H9 (cell line): ENCODE data around the gene MTX1. TPM values are rescaled to one million over a fixed set of nuclear protein-coding genes. Genes with fewer than 3 reads are reported as not detected.
"Not testable (repeated sequence)": the region's sequence is repeated elsewhere in the genome, so short reads cannot be mapped to it uniquely, and the experiment has no call there.

Experiments
- DNase-seq: peaks from one replicate; pipeline ENCODE4 v3.0.0-alpha.2; 2017
- H2AFZ ChIP-seq: one replicate; pipeline ENCODE4 v1.6.1; 2013; ENCODE audit warnings: mild to moderate bottlenecking, low read length, control low read depth, moderate library complexity
- H2AK5ac ChIP-seq: 2 replicates; pipeline ENCODE4 v1.6.1; 2013; ENCODE audit warnings: low read length, control low read depth, mixed read lengths; ENCODE audit not compliant: insufficient read length
- H2BK120ac ChIP-seq: one replicate; pipeline ENCODE4 v1.6.1; 2013; ENCODE audit warnings: low read depth, mild to moderate bottlenecking, low read length, control low read depth, inconsistent platforms; ENCODE audit not compliant: poor library complexity, severe bottlenecking
- H2BK12ac ChIP-seq: 2 replicates; pipeline ENCODE4 v1.6.1; 2013; ENCODE audit warnings: low read length, control low read depth, mixed read lengths, low read depth; ENCODE audit not compliant: insufficient read length
- H2BK15ac ChIP-seq: 2 replicates; pipeline ENCODE4 v1.6.1; 2013; ENCODE audit warnings: low read depth, low read length, control low read depth
- H2BK20ac ChIP-seq: one replicate; pipeline ENCODE4 v1.6.1; 2013; ENCODE audit warnings: low read depth, mild to moderate bottlenecking, low read length, control low read depth, inconsistent platforms; ENCODE audit not compliant: poor library complexity, severe bottlenecking
- H2BK5ac ChIP-seq: 2 replicates; pipeline ENCODE4 v1.6.1; 2013; ENCODE audit warnings: low read length, control low read depth, mixed read lengths; ENCODE audit not compliant: insufficient read length
- H3K14ac ChIP-seq: 2 replicates; pipeline ENCODE4 v1.6.1; 2013; ENCODE audit warnings: low read length, control low read depth; ENCODE audit not compliant: insufficient read depth
- H3K18ac ChIP-seq: 2 replicates; pipeline ENCODE4 v1.6.1; 2013; ENCODE audit warnings: low read depth, mild to moderate bottlenecking, mixed read lengths, low read length, control low read depth; ENCODE audit not compliant: insufficient read length
- H3K23ac ChIP-seq: 2 replicates; pipeline ENCODE4 v1.6.1; 2013; ENCODE audit warnings: low read length, control low read depth, mixed read lengths, low read depth; ENCODE audit not compliant: insufficient read length
- H3K23me2 ChIP-seq: 2 replicates; pipeline ENCODE4 v1.6.1; 2013; ENCODE audit warnings: low read depth, mild to moderate bottlenecking, mixed read lengths, low read length, control low read depth; ENCODE audit not compliant: insufficient read length, poor library complexity, severe bottlenecking
- H3K27ac ChIP-seq: 2 replicates; pipeline ENCODE4 v1.5.1; 2013; ENCODE audit warnings: low read length, control low read depth, mixed read lengths, low read depth; ENCODE audit not compliant: insufficient read length
- H3K27me3 ChIP-seq: 2 replicates; pipeline ENCODE4 v1.6.1; 2013; ENCODE audit warnings: low read length, control low read depth, inconsistent platforms; ENCODE audit not compliant: insufficient read depth
- H3K4ac ChIP-seq: 2 replicates; pipeline ENCODE4 v1.6.1; 2013; ENCODE audit warnings: low read depth, mild to moderate bottlenecking, control low read depth, inconsistent platforms, low read length, moderate library complexity
- H3K4me1 ChIP-seq: 2 replicates; pipeline ENCODE4 v1.6.1; 2013; ENCODE audit warnings: low read length, control low read depth, inconsistent platforms; ENCODE audit not compliant: insufficient read depth
- H3K4me2 ChIP-seq: 2 replicates; pipeline ENCODE4 v1.6.1; 2013; ENCODE audit warnings: low read length, control low read depth, mixed read lengths; ENCODE audit not compliant: insufficient read length, insufficient read depth
- H3K56ac ChIP-seq: 2 replicates; pipeline ENCODE4 v1.6.1; 2013; ENCODE audit warnings: low read depth, mild to moderate bottlenecking, mixed read lengths, low read length, control low read depth; ENCODE audit not compliant: insufficient read length
- H3K79me1 ChIP-seq: 2 replicates; pipeline ENCODE4 v1.6.1; 2013; ENCODE audit warnings: low read depth, mild to moderate bottlenecking, moderate library complexity, low read length, control low read depth, inconsistent platforms; ENCODE audit not compliant: insufficient read depth, poor library complexity, severe bottlenecking
- H3K79me2 ChIP-seq: 2 replicates; pipeline ENCODE4 v1.6.1; 2013; ENCODE audit warnings: low read length, control low read depth, inconsistent platforms; ENCODE audit not compliant: insufficient read depth
- H3K9ac ChIP-seq: 2 replicates; pipeline ENCODE4 v1.6.1; 2013; ENCODE audit warnings: low read length, control low read depth, mixed read lengths; ENCODE audit not compliant: insufficient read length; ENCODE audit errors: extremely low read depth
- H3K9me3 ChIP-seq: one replicate; pipeline ENCODE4 v1.6.1; 2013; ENCODE audit warnings: low read depth, low read length, inconsistent platforms; ENCODE audit not compliant: control insufficient read depth
- H3T11ph ChIP-seq: one replicate; pipeline ENCODE4 v1.6.1; 2013; ENCODE audit warnings: mild to moderate bottlenecking, low read length, control low read depth, inconsistent platforms
- H4K20me1 ChIP-seq: one replicate; pipeline ENCODE4 v1.6.1; 2013; ENCODE audit not compliant: control insufficient read depth, insufficient read length, insufficient read depth
- H4K5ac ChIP-seq: 2 replicates; pipeline ENCODE4 v1.6.1; 2013; ENCODE audit warnings: low read depth, mild to moderate bottlenecking, mixed read lengths, low read length, control low read depth; ENCODE audit not compliant: insufficient read length
- H4K8ac ChIP-seq: replicated peaks from 2 replicates; pipeline ENCODE4 v1.6.1; 2013; ENCODE audit warnings: low read length, control low read depth, mixed read lengths, low read depth; ENCODE audit not compliant: insufficient read length
- H4K91ac ChIP-seq: 2 replicates; pipeline ENCODE4 v1.6.1; 2013; ENCODE audit warnings: low read depth, mild to moderate bottlenecking, moderate library complexity, mixed read lengths, low read length, control low read depth; ENCODE audit not compliant: insufficient read length
- H3K27ac Mint-ChIP-seq, 3 experiments: 2 replicates in 2 of 3; 3 replicates in 1 of 3; pipeline ENCODE4 v1.8.0; 2020 to 2021; ENCODE audit warnings: mixed read lengths in 3 of 3, mild to moderate bottlenecking in 1 of 3, moderate library complexity in 1 of 3
- H3K27me3 Mint-ChIP-seq: 2 replicates; pipeline ENCODE4 v1.8.0; 2021; ENCODE audit warnings: low read depth, mild to moderate bottlenecking, moderate library complexity, mixed read lengths
- H3K36me3 Mint-ChIP-seq, 3 experiments: 2 replicates in 2 of 3; 3 replicates in 1 of 3; pipeline ENCODE4 v1.8.0; 2020 to 2021; ENCODE audit warnings: low read depth in 3 of 3, mixed read lengths in 3 of 3; ENCODE audit not compliant: insufficient read depth in 1 of 3
- H3K4me1 Mint-ChIP-seq, 2 experiments: 2 replicates each; pipeline ENCODE4 v1.8.0; 2020; ENCODE audit warnings: mixed read lengths in 2 of 2
- H3K4me3 Mint-ChIP-seq, 2 experiments: 2 replicates in 1 of 2; 3 replicates in 1 of 2; pipeline ENCODE4 v1.8.0; 2020 to 2021; ENCODE audit warnings: mild to moderate bottlenecking in 2 of 2, mixed read lengths in 2 of 2, moderate library complexity in 1 of 2
- H3K9me3 Mint-ChIP-seq, 2 experiments: 2 replicates in 1 of 2; 3 replicates in 1 of 2; pipeline ENCODE4 v1.8.0; 2020; ENCODE audit warnings: mild to moderate bottlenecking in 2 of 2, mixed read lengths in 2 of 2, moderate library complexity in 1 of 2
- CTCF ChIP-seq: fragments of 200-600 bp; sonication (generic); conservative IDR thresholded peaks from 3 replicates; pipeline ENCODE4 v1.8.0; 2021; ENCODE audit warnings: antibody characterized with exemption, mild to moderate bottlenecking
- WGBS: extraction: QIAGEN DNeasy Blood & Tissue Kit; methylation state at CpG from one replicate; pipeline ENCODE4 v1.1.7; 2013; ENCODE audit warnings: missing lambda C conversion rate, low lambda C conversion rate, mixed read lengths; ENCODE audit not compliant: insufficient read length; ENCODE audit errors: extremely low coverage; 5-methylcytosine and 5-hydroxymethylcytosine counted together
- total RNA-seq: library from RNA; stranded (reverse); gene quantifications from 2 replicates; pipeline ENCODE4 v1.2.1, GENCODE V29; 2021

Gene MTX1
- total RNA-seq, 1 experiment from 2014 or later: 45.0 TPM

GRCh38 chr1:155219592-155220031 lies 11.1 kb downstream of the MTX1 start:
- no peak overlapping the region for H2AK5ac ChIP-seq
- Mint-ChIP-seq H3K4me1 (peaks cover 11 to 16% of the 10 kb centered on the region in 2 experiments), H3K9me3 (no peaks in the 10 kb centered on the region), H3K4me3 (peak overlapping the region; percentile 50 to 70; a peak in 4 of 5 replicates), H3K27me3 (peaks cover 1% of the 10 kb centered on the region; the same call in 1 of the 2 replicates), H3K36me3 (peaks cover 6 to 16% (median 15%) of the 10 kb centered on the region in 3 experiments), H3K27ac (peak overlapping the region; percentile 51 to 89 (median 65); a peak in 5 of 7 replicates)
- H3K79me1 ChIP-seq: no peaks in the 10 kb centered on the region
- peak overlapping the region; percentile 41 for H3K18ac ChIP-seq
- DNase-seq: peak; percentile 50
- H3K23ac ChIP-seq: no peak overlapping the region
- H2AFZ ChIP-seq: no peak overlapping the region
- no peak overlapping the region for H2BK15ac ChIP-seq
- H3K23me2 ChIP-seq: no peaks in the 10 kb centered on the region
- no peak overlapping the region for H2BK5ac ChIP-seq
- no peak overlapping the region for H4K5ac ChIP-seq
- no peaks in the 10 kb centered on the region for H3K4me1 ChIP-seq
- no peaks in the 10 kb centered on the region for H3K9me3 ChIP-seq
- H2BK20ac ChIP-seq: no peak overlapping the region
- H3K79me2 ChIP-seq: no peaks in the 10 kb centered on the region
- no peaks in the 10 kb centered on the region for H4K20me1 ChIP-seq
- no peak overlapping the region for H4K91ac ChIP-seq
- no peak overlapping the region for H3K14ac ChIP-seq
- no peak for TF ChIP-seq CTCF
- no peaks in the 10 kb centered on the region for H3K27me3 ChIP-seq
- peak overlapping the region; percentile 7 for H3K4me2 ChIP-seq
- H3K4ac ChIP-seq: no peak overlapping the region
- H3K56ac ChIP-seq: no peak overlapping the region
- no peak overlapping the region for H3T11ph ChIP-seq
- H3K27ac ChIP-seq: no peak overlapping the region
- H2BK12ac ChIP-seq: no peak overlapping the region
- no CpG with 5 or more reads among the region's 1 CpG for WGBS
- no peak overlapping the region for H3K9ac ChIP-seq
- H2BK120ac ChIP-seq: no peak overlapping the region
- H4K8ac ChIP-seq: no peak overlapping the region

- H4K91ac ChIP-seq, H2BK20ac ChIP-seq, H3T11ph ChIP-seq, H3K9ac ChIP-seq, H3K27ac ChIP-seq, H4K5ac ChIP-seq, H3K9me3 ChIP-seq, H2BK120ac ChIP-seq, H2BK5ac ChIP-seq, H2AK5ac ChIP-seq, H3K18ac ChIP-seq, H3K4me1 ChIP-seq, H3K27me3 ChIP-seq, H3K4me2 ChIP-seq, H2BK15ac ChIP-seq, H2BK12ac ChIP-seq, H4K8ac ChIP-seq, H3K9me3 Mint-ChIP-seq, H3K23me2 ChIP-seq, H3K4me3 Mint-ChIP-seq, H3K14ac ChIP-seq, H3K4ac ChIP-seq, H3K23ac ChIP-seq, H3K27ac Mint-ChIP-seq, H3K56ac ChIP-seq, H4K20me1 ChIP-seq, H3K79me2 ChIP-seq, H3K27me3 Mint-ChIP-seq, H2AFZ ChIP-seq, H3K79me1 ChIP-seq, DNase-seq: not testable (repeated sequence)
- Mint-ChIP-seq H3K36me3 (peaks cover 1 to 15% (median 10%) of the 10 kb centered on the region in 3 experiments; a peak in 5 of 7 replicates), H3K4me1 (peaks cover 11 to 16% of the 10 kb centered on the region in 2 experiments)
- no CpG with 5 or more reads among the region's 10 CpGs for WGBS
These were observed 11.9 kb downstream of the MTX1 start for GRCh38 chr1:155220211-155220965.
